Measurements from ENCODE around the gene ZNF808.
"Not testable (repeated sequence)": the region's sequence is repeated elsewhere in the genome, so short reads cannot be mapped to it uniquely, and the experiment has no call there.

ZNF808 gene

GRCh38 chr19:52527134-52527955 is at the start of gene ZNF808:
Gene ZNF808 (plus strand): TSS chr19:52527668. CDS start chr19:52543285, 15,617 bp downstream.
- peak; percentile 97 for DNase-seq

GRCh38 chr19:52484111-52484743 is 43.2 kb upstream of the ZNF808 start:
- DNase-seq, result not testable (repeated sequence)

- not testable (repeated sequence) for DNase-seq
Measured at GRCh38 chr19:52485064-52485463, 42.4 kb upstream of the ZNF808 start.

- not testable (repeated sequence) for DNase-seq
Measured at GRCh38 chr19:52485561-52486240, 41.8 kb upstream of the ZNF808 start.

GRCh38 chr19:52492201-52492993 is 35.1 kb upstream of the ZNF808 start:
- peak; percentile 2 for DNase-seq

- DNase-seq, result no peak
Measured at GRCh38 chr19:52492994-52493470, 34.4 kb upstream of the ZNF808 start.

GRCh38 chr19:52494518-52494917 is 33.0 kb upstream of the ZNF808 start:
- DNase-seq, result no peak

GRCh38 chr19:52498571-52498970 is 28.9 kb upstream of the ZNF808 start:
- DNase-seq, result no peak

GRCh38 chr19:52500474-52500873 is 27.0 kb upstream of the ZNF808 start:
- not testable (repeated sequence) for DNase-seq

GRCh38 chr19:52500991-52501390 is 26.5 kb upstream of the ZNF808 start:
- DNase-seq, result not testable (repeated sequence)

GRCh38 chr19:52507266-52507665 is 20.2 kb upstream of the ZNF808 start:
- no peak for DNase-seq

- no peak for DNase-seq
Measured at GRCh38 chr19:52516191-52516590, 11.3 kb upstream of the ZNF808 start.

- DNase-seq, result no peak
Measured at GRCh38 chr19:52518646-52519045, 8.8 kb upstream of the ZNF808 start.

GRCh38 chr19:52519175-52519574 is 8.3 kb upstream of the ZNF808 start:
- not testable (repeated sequence) for DNase-seq

GRCh38 chr19:52520013-52520412 is 7.5 kb upstream of the ZNF808 start:
- no peak for DNase-seq

- no peak for DNase-seq
Measured at GRCh38 chr19:52522551-52522950, 4.9 kb upstream of the ZNF808 start.

GRCh38 chr19:52524086-52524485 is 3.4 kb upstream of the ZNF808 start:
- no peak for DNase-seq

GRCh38 chr19:52527956-52528351 is 486 bp downstream of the ZNF808 start:
- no peak for DNase-seq

- no peak for DNase-seq
Measured at GRCh38 chr19:52532480-52532879, 5.0 kb downstream of the ZNF808 start.

- DNase-seq, result no peak
Measured at GRCh38 chr19:52533901-52534300, 6.4 kb downstream of the ZNF808 start.

GRCh38 chr19:52535385-52535770 is 7.9 kb downstream of the ZNF808 start:
- DNase-seq, result peak; percentile 19

GRCh38 chr19:52535771-52536447 is 8.4 kb downstream of the ZNF808 start:
- DNase-seq, result peak; percentile 91

Measured in CD4-positive, alpha-beta T cell treated with Interleukin-12 subunit alpha and Interleukin-12 subunit beta, for 1 hour (primary cell).